IMR-90 (cell line): ENCODE measurements around the gene SLC66A2. TPM values are rescaled to one million over a fixed set of nuclear protein-coding genes. Genes with fewer than 3 reads are reported as not detected.

Source experiments
- ATAC-seq: fragments of 200-7000 bp; cut with Tn5 transposase; 2 replicates; pipeline ENCODE4 v1.9.1; 2020; ENCODE audit warnings: low read depth, mild to moderate bottlenecking, moderate library complexity
- BruUV-seq: library from RNA; stranded (reverse); fragments of 400-500 nt; replicated peaks from 2 replicates; lab custom pipeline; 2021; lab: Mats Ljungman, UMichigan
- CTCF ChIA-PET: fragments of 300-600 bp; formaldehyde crosslinking; extraction: SDS; loops from one replicate; lab custom pipeline; 2021; ENCODE audit warnings: antibody characterized with exemption; lab: Yijun Ruan, JAX
- POLR2A ChIA-PET: fragments of 300-600 bp; sonication (Branson Sonifier 250); formaldehyde crosslinking; loops from one replicate; lab custom pipeline; 2022; ENCODE audit warnings: antibody characterized with exemption; ENCODE audit not compliant: unreplicated experiment; lab: Charles Lee
- DNase-seq: peaks from one replicate; pipeline ENCODE4 v3.0.0; 2013
- H2AFZ ChIP-seq: replicated peaks from 2 replicates; pipeline ENCODE3; 2013; ENCODE audit warnings: low read length, mild to moderate bottlenecking; ENCODE audit not compliant: poor library complexity
- H2AK5ac ChIP-seq: 2 replicates; pipeline ENCODE4 v1.6.1; 2013; ENCODE audit warnings: low read depth, low read length, inconsistent platforms
- H2AK9ac ChIP-seq: replicated peaks from 2 replicates; pipeline ENCODE3; 2013; ENCODE audit warnings: mild to moderate bottlenecking, low read depth, low read length, moderate library complexity; ENCODE audit not compliant: poor library complexity
- H2BK120ac ChIP-seq: 2 replicates; pipeline ENCODE4 v1.6.1; 2013; ENCODE audit warnings: low read depth, low read length, inconsistent platforms
- H2BK15ac ChIP-seq: 3 replicates; pipeline ENCODE4 v1.6.1; 2013; ENCODE audit warnings: low read depth, low read length, inconsistent platforms
- H2BK20ac ChIP-seq: 2 replicates; pipeline ENCODE4 v1.6.1; 2013; ENCODE audit warnings: low read depth, mild to moderate bottlenecking, inconsistent platforms, low read length, moderate library complexity
- H2BK5ac ChIP-seq: 2 replicates; pipeline ENCODE4 v1.6.1; 2013; ENCODE audit warnings: mild to moderate bottlenecking, low read depth, low read length, inconsistent platforms; ENCODE audit not compliant: poor library complexity, severe bottlenecking
- H3K14ac ChIP-seq: replicated peaks from 2 replicates; pipeline ENCODE4 v1.6.1; 2013; ENCODE audit warnings: low read depth, low read length, inconsistent platforms
- H3K18ac ChIP-seq: 2 replicates; pipeline ENCODE4 v1.6.1; 2013; ENCODE audit warnings: low read depth, low read length, control low read depth
- H3K23ac ChIP-seq: 2 replicates; pipeline ENCODE4 v1.6.1; 2013; ENCODE audit warnings: low read depth, low read length, inconsistent platforms
- H3K27ac ChIP-seq: 2 replicates; pipeline ENCODE4 v1.5.1; 2013; ENCODE audit warnings: mild to moderate bottlenecking, control low read depth, low read length; ENCODE audit not compliant: insufficient read depth
- H3K27me3 ChIP-seq: 2 replicates; pipeline ENCODE4 v1.6.1; 2013; ENCODE audit warnings: low read length; ENCODE audit not compliant: control insufficient read depth, insufficient read depth
- H3K36me3 ChIP-seq: 2 replicates; pipeline ENCODE4 v1.6.1; 2013; ENCODE audit warnings: low read length, mixed read lengths; ENCODE audit not compliant: control insufficient read depth, insufficient read depth
- H3K4ac ChIP-seq: 2 replicates; pipeline ENCODE4 v1.6.1; 2013; ENCODE audit warnings: low read depth, low read length, inconsistent platforms
- H3K4me1 ChIP-seq: 2 replicates; pipeline ENCODE4 v1.6.1; 2013; ENCODE audit warnings: low read length, mixed read lengths; ENCODE audit not compliant: control insufficient read depth, insufficient read depth
- H3K4me2 ChIP-seq: 2 replicates; pipeline ENCODE4 v1.6.1; 2013; ENCODE audit warnings: low read depth, mild to moderate bottlenecking, control low read depth, low read length, moderate library complexity
- H3K4me3 ChIP-seq: 2 replicates; pipeline ENCODE4 v1.5.1; 2013; ENCODE audit warnings: low read depth, mild to moderate bottlenecking, control low read depth, low read length, moderate library complexity; ENCODE audit not compliant: insufficient read depth
- H3K56ac ChIP-seq: 2 replicates; pipeline ENCODE4 v1.6.1; 2013; ENCODE audit warnings: low read length, inconsistent platforms; ENCODE audit not compliant: insufficient read depth; ENCODE audit errors: extremely low read depth
- H3K79me1 ChIP-seq, 2 experiments: 2 replicates each; pipeline ENCODE4 v1.6.1; 2013; ENCODE audit warnings: low read length in 2 of 2, inconsistent platforms in 1 of 2, low read depth in 1 of 2
- H3K9ac ChIP-seq: 2 replicates; pipeline ENCODE4 v1.6.1; 2013; ENCODE audit warnings: low read depth, low read length, control low read depth
- H3K9me1 ChIP-seq: 2 replicates; pipeline ENCODE4 v1.6.1; 2013; ENCODE audit warnings: low read length, inconsistent platforms; ENCODE audit not compliant: insufficient read depth
- H3K9me3 ChIP-seq: 2 replicates; pipeline ENCODE4 v1.6.1; 2013; ENCODE audit warnings: low read length; ENCODE audit not compliant: control insufficient read depth, insufficient read depth
- H4K20me1 ChIP-seq: 2 replicates; pipeline ENCODE4 v1.6.1; 2013; ENCODE audit warnings: low read length, inconsistent platforms; ENCODE audit not compliant: insufficient read depth
- H4K5ac ChIP-seq: 2 replicates; pipeline ENCODE4 v1.6.1; 2013; ENCODE audit warnings: mild to moderate bottlenecking, low read depth, low read length, control low read depth
- H4K8ac ChIP-seq, 2 experiments: 2 replicates each; pipeline ENCODE4 v1.6.1; 2013; ENCODE audit warnings: low read depth in 2 of 2, low read length in 2 of 2, control low read depth in 1 of 2, inconsistent platforms in 1 of 2
- H4K91ac ChIP-seq: 2 replicates; pipeline ENCODE4 v1.6.1; 2013; ENCODE audit warnings: low read depth, low read length, inconsistent platforms; ENCODE audit not compliant: insufficient read depth
- CEBPB ChIP-seq: IDR thresholded peaks from 2 replicates; pipeline ENCODE4 v1.6.1; 2012; ENCODE audit warnings: low read depth, low read length, improper control_type of control experiment
- CHD1 ChIP-seq: IDR thresholded peaks from 2 replicates; pipeline ENCODE4 v1.6.1; 2012; ENCODE audit warnings: low read depth, low read length, improper control_type of control experiment
- FOS ChIP-seq: fragments of 150-350 bp; IDR thresholded peaks from 2 replicates; pipeline ENCODE4 v1.6.1; 2016; ENCODE audit warnings: low read depth, low read length
- MAZ ChIP-seq: IDR thresholded peaks from 2 replicates; pipeline ENCODE4 v1.6.1; 2012; ENCODE audit warnings: low read depth, mild to moderate bottlenecking, low read length, improper control_type of control experiment, moderate library complexity, borderline replicate concordance
- POLR2A ChIP-seq: IDR thresholded peaks from 2 replicates; pipeline ENCODE4 v1.6.1; 2012; ENCODE audit warnings: mild to moderate bottlenecking, low read depth, low read length
- RAD21 ChIP-seq: IDR thresholded peaks from 2 replicates; pipeline ENCODE4 v1.6.1; 2012; ENCODE audit warnings: low read length, improper control_type of control experiment
- WGBS, 2 experiments: methylation state at CpG; one replicate each; pipeline versions ENCODE4 v1.1.5 to v1.1.7; 2013; ENCODE audit warnings: missing lambda C conversion rate in 2 of 2; ENCODE audit not compliant: insufficient read length in 1 of 2; ENCODE audit errors: extremely low coverage in 2 of 2; 5-methylcytosine and 5-hydroxymethylcytosine counted together
- dilution Hi-C: fragments of 300-500 bp; cut with HindIII; formaldehyde crosslinking; loops from one replicate; pipeline ENCODE4 v1.14.3; 2018; ENCODE audit warnings: low sequenced_read_pairs; ENCODE audit not compliant: unreplicated experiment
- in situ Hi-C: fragments of 300-500 bp; cut with MboI; formaldehyde crosslinking; loops from 3 replicates; pipeline ENCODE4 v1.14.3; 2019; ENCODE audit warnings: low sequenced_read_pairs, inconsistent platforms, mixed read lengths
- intact Hi-C: fragments of 100-400 bp; cut with micrococcal nuclease; formaldehyde crosslinking; loops from 2 replicates; pipeline ENCODE4 v1.10.0; 2022
- polyA plus RNA-seq, 3 experiments: library from polyadenylated mRNA; depleted of rRNA; stranded (reverse); fragments of >200 nt; gene quantifications; 2 replicates each; pipeline ENCODE4 v1.2.3, GENCODE V29; 2012; ENCODE audit warnings: low replicate concordance in 1 of 3
- total RNA-seq: library from RNA; depleted of rRNA; stranded (reverse); fragments of >200 nt; gene quantifications from 2 replicates; pipeline ENCODE4 v1.2.3, GENCODE V29; 2012
- TF ChIP-seq, protein P1 (sequence below): conservative IDR thresholded peaks from 2 replicates; pipeline ENCODE4 v1.5.1; 2012; ENCODE audit warnings: mild to moderate bottlenecking, low read depth, low read length, improper control_type of control experiment
- TF ChIP-seq, protein P2 (sequence below): fragments of 150-350 bp; IDR thresholded peaks from 2 replicates; pipeline ENCODE4 v1.6.1; 2016; ENCODE audit warnings: low read depth, mild to moderate bottlenecking, low read length, moderate library complexity, borderline replicate concordance

The SLC66A2 gene
- total and polyA plus RNA-seq, 2 of the 4 experiments (the other 2 are of a cell fraction): 17.6 to 23.5 TPM

- Histone ChIP-seq H2AFZ (no peak overlapping the region), H4K20me1 (no peaks in the 10 kb centered on the region), H2BK120ac (no peak overlapping the region), H3K14ac (no peak overlapping the region), H3K9me1 (no peaks in the 10 kb centered on the region), H4K5ac (no peak overlapping the region), H3K27ac (no peak overlapping the region), H3K18ac (no peak overlapping the region), H3K23ac (no peak overlapping the region), H3K4me2 (no peak overlapping the region), H4K8ac (no peak overlapping the region), H2BK15ac (no peak overlapping the region), H2BK20ac (no peak overlapping the region), H3K9ac (no peak overlapping the region), H3K4ac (no peak overlapping the region), H2AK9ac (no peak overlapping the region), H2BK5ac (no peak overlapping the region), H3K27me3 (no peaks in the 10 kb centered on the region; the same call in none of the 2 replicates), H3K79me1 (no peaks in the 10 kb centered on the region), H4K91ac (no peak overlapping the region), H3K56ac (no peak overlapping the region), H3K36me3 (no peaks in the 10 kb centered on the region; the same call in 1 of the 2 replicates), H3K9me3 (peaks cover 6% of the 10 kb centered on the region), H3K4me1 (no peaks in the 10 kb centered on the region), H2AK5ac (no peak overlapping the region), H3K4me3 (no peak overlapping the region)
- in situ Hi-C loops: no loop called here
- no TSS peak for BruUV-seq
- TF ChIP-seq POLR2A (no peak), CEBPB (no peak), RAD21 (no peak), CHD1 (no peak), MAZ (no peak), FOS (no peak)
- TF ChIP-seq, protein P1, sequence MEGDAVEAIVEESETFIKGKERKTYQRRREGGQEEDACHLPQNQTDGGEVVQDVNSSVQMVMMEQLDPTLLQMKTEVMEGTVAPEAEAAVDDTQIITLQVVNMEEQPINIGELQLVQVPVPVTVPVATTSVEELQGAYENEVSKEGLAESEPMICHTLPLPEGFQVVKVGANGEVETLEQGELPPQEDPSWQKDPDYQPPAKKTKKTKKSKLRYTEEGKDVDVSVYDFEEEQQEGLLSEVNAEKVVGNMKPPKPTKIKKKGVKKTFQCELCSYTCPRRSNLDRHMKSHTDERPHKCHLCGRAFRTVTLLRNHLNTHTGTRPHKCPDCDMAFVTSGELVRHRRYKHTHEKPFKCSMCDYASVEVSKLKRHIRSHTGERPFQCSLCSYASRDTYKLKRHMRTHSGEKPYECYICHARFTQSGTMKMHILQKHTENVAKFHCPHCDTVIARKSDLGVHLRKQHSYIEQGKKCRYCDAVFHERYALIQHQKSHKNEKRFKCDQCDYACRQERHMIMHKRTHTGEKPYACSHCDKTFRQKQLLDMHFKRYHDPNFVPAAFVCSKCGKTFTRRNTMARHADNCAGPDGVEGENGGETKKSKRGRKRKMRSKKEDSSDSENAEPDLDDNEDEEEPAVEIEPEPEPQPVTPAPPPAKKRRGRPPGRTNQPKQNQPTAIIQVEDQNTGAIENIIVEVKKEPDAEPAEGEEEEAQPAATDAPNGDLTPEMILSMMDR: no peak
- TF ChIP-seq, protein P2, sequence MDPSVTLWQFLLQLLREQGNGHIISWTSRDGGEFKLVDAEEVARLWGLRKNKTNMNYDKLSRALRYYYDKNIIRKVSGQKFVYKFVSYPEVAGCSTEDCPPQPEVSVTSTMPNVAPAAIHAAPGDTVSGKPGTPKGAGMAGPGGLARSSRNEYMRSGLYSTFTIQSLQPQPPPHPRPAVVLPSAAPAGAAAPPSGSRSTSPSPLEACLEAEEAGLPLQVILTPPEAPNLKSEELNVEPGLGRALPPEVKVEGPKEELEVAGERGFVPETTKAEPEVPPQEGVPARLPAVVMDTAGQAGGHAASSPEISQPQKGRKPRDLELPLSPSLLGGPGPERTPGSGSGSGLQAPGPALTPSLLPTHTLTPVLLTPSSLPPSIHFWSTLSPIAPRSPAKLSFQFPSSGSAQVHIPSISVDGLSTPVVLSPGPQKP: no peak
- intact Hi-C loops: no loop called here
- dilution Hi-C loops: no loop called here
- 80% methylated on average over 5 of the region's 36 CpGs; no CpG with 5 or more reads in 1 of the 2 experiments for WGBS, 2 experiments
- CTCF ChIA-PET: no interaction called here
- ATAC-seq (no peak), DNase-seq (no peak)
- POLR2A ChIA-PET: no interaction called here
Observed at GRCh38 chr18:79872527-79873444, 78.7 kb downstream of the SLC66A2 start.
